Mesodermal cell (in vitro differentiated cells): ENCODE measurements around the gene RAP1GAP.

Experiments
- H3K27ac ChIP-seq: 2 replicates; pipeline ENCODE4 v1.7.0; 2013; ENCODE audit warnings: mild to moderate bottlenecking, low read depth, low read length, moderate library complexity; ENCODE audit not compliant: severe bottlenecking
- H3K36me3 ChIP-seq: 2 replicates; pipeline ENCODE4 v1.7.1; 2013; ENCODE audit warnings: mild to moderate bottlenecking, low read length, moderate library complexity; ENCODE audit not compliant: control insufficient read depth, insufficient read depth
- H3K4me1 ChIP-seq: one replicate; pipeline ENCODE4 v1.7.1; 2013; ENCODE audit warnings: mild to moderate bottlenecking, low read length; ENCODE audit not compliant: insufficient read depth, control insufficient read depth, poor library complexity, severe bottlenecking
- H3K4me3 ChIP-seq: 2 replicates; pipeline ENCODE4 v1.7.0; 2013; ENCODE audit warnings: low read length, control low read depth, mild to moderate bottlenecking; ENCODE audit not compliant: insufficient read depth, poor library complexity, severe bottlenecking; ENCODE audit errors: extremely low read depth
- H3K9me3 ChIP-seq: 2 replicates; pipeline ENCODE4 v1.7.1; 2013; ENCODE audit warnings: mild to moderate bottlenecking, low read length, moderate library complexity; ENCODE audit not compliant: control insufficient read depth
- WGBS, 2 experiments: methylation state at CpG; one replicate each; pipeline ENCODE4 v1.1.5; 2013; ENCODE audit warnings: missing lambda C conversion rate in 2 of 2; ENCODE audit not compliant: insufficient coverage in 2 of 2; 5-methylcytosine and 5-hydroxymethylcytosine counted together

Gene RAP1GAP

DNA sequence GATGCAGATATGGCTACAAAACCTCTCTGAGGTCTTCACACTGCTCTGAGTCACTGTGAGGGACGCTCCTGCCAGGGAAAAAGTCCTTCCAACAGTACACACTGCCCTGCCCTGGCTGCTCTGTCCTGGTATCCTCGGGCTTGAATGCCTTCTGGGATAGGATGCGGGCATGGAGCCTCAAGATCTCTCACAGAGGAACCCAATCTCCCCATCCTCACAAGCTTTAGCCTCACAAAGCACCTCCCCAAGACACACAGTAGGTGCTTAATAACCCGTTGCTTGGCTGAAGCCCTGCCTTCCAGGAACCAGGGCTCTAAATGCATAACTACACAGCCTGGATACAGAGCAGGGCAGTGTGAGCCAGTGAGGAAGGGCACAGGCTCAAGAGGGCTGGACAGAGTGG is 9.2 kb downstream of the RAP1GAP start:
- Histone ChIP-seq H3K27ac (no peak overlapping the region), H3K9me3 (no peaks in the 10 kb centered on the region), H3K36me3 (no peaks in the 10 kb centered on the region), H3K4me3 (no peak overlapping the region), H3K4me1 (no peaks in the 10 kb centered on the region)
- WGBS, 2 experiments = 25 to 57% methylated on average over 1 to 4 of the region's 4 CpGs

DNA sequence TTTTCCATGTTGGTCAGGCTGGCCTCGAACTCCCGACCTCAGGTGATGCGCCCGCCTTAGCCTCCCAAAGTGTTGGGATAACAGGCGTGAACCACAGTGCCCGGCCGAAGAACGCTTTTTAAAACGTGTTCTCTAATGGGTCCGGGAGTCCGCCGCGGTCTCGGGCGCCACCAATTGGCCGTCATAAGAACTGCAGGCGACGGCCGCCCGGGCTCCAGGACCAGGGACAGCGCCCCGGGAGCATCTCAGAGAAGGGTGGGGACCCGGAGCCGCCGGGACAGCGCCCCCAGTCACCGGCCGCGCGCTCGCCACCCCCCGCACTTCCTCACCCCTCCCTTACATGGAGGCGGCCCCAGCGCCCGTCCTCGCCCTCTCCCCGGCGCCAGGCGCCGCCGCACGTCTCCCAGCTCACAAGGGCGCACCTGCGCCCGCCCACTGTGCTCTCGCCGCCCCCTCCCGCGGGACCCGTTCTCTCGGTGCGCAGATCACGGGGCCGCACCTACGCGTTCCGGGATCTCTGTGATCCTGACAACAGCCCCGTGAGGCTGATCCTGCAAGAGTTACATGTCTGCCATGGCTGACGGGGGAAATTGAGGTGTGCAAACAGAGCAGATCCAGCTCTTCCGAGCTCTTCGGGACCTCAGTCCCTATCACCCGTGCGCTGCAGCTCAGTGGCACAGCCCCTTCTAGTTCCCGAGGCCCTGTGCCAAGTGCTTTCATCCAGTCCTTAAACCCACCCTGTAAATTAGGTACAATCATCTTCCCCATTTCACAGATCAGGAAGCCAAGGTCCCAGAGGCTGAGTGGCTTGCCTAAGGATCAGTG is 9.8 kb downstream of the RAP1GAP start:
- no peaks in the 10 kb centered on the region for H3K36me3 ChIP-seq
- H3K9me3 ChIP-seq = no peaks in the 10 kb centered on the region
- H3K4me3 ChIP-seq = no peak overlapping the region
- no peaks in the 10 kb centered on the region for H3K4me1 ChIP-seq
- 4 to 6% methylated on average over 30 to 62 of the region's 64 CpGs for WGBS, 2 experiments
- H3K27ac ChIP-seq = no peak overlapping the region

DNA sequence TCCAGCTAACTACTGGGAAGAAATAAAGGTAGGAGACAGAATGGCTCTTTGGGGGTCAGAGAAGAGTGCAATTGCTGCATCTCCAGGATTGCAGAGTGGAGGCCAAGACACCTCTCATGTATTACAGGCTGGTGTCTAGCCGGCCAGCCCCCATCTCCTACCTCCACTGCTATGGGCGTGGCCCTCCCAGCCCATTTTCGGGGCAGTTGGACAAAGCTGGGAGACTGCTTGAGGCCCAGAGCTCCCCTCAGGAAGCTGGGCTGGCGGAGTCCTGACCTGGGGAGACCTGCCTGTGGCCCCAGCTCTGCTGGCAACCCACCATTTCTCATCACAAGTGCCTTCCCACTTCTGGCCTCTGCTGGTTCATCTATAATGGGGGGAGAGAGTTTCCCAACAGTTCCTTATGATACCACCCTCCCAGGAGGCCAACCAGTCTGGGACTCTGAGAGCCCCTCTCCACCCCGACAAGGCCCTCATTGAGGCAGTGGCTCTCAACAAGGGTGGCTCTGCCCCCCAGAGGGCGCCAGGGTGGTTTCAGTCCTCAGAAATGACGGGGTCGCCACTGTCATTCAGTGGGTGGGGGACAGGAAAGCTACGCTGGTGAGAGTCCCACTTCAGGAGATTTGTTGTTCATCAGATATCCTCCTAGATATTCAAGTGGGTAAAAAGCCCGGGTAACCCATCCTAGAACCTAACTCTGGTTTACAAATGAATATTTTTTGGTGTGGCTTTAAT is 11.5 kb downstream of the RAP1GAP start:
- 63 to 80% methylated on average over 2 to 7 of the region's 10 CpGs for WGBS, 2 experiments

DNA sequence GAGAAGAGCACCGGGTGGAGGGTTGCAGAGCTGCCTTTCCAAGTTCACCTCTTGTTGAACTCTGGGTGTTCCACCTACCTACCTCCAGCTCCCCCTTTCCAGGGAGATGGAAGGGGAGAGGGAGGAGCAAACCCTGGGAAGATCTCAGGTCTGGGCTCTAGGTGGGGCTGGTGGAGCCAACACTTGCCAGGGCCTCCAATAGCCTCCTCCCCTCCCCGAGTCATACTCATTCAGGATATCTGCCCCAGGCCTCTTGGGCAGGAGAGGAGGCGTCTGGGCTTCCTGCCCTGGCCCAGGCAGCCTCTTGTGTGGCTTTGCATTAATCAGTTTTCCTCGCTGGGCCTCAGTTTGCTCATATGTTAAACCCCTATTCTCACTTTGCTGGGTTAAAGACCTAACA is 13.4 kb downstream of the RAP1GAP start:
- H3K27ac ChIP-seq = no peak overlapping the region
- 36 to 44% methylated on average over 3 of the region's 4 CpGs for WGBS, 2 experiments
- H3K36me3 ChIP-seq = no peaks in the 10 kb centered on the region
- no peaks in the 10 kb centered on the region for H3K4me1 ChIP-seq
- no peaks in the 10 kb centered on the region for H3K9me3 ChIP-seq
- H3K4me3 ChIP-seq = no peak overlapping the region

More for the DNA sequence above, 11.5 kb downstream of the RAP1GAP start:
- Histone ChIP-seq H3K27ac (no peak overlapping the region), H3K4me3 (no peak overlapping the region), H3K9me3 (no peaks in the 10 kb centered on the region), H3K4me1 (no peaks in the 10 kb centered on the region), H3K36me3 (no peaks in the 10 kb centered on the region)

DNA sequence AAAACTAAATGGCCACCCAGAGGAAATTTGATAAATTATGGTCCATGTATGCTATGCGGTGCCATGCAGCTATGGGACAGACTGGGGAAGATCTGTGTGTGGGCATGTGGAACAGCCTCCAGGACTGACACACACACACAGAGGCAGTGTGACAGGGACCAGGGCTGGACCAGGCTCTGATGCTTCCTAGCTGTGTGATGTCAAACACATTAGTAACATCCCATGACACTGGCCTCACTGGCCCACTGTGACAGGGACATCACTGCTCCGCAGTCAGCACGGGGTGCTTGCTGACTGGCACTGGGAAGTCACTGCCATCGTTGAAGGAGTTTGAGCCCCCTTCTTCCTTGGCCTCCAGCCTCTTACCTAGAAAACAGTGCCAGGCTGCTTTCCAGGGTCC is 13.9 kb downstream of the RAP1GAP start:
- no peaks in the 10 kb centered on the region for H3K4me1 ChIP-seq
- WGBS, 2 experiments = 83% methylated on average over 3 of the region's 4 CpGs
- H3K4me3 ChIP-seq = no peak overlapping the region
- H3K36me3 ChIP-seq = no peaks in the 10 kb centered on the region
- H3K9me3 ChIP-seq = no peaks in the 10 kb centered on the region
- H3K27ac ChIP-seq = no peak overlapping the region

DNA sequence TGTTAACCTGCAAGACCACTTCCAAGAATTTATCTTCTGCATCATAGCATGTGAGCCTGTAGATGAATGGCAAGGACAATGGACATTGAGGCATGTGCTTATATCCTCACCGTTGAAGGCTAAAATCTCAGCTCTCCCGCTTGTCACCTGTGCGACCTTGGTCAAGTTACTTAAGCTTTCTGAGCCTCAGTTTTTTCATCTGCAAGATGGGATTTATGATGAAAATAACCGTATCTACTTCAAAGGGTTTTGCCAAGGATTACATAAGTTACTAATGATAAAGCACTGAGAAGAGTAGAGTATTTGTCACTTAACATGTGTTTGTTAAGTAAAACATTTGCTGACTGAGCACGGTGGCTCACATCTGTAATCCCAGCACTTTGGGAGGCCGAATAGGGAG is 14.9 kb downstream of the RAP1GAP start:
- H3K9me3 ChIP-seq = no peaks in the 10 kb centered on the region
- H3K36me3 ChIP-seq = no peaks in the 10 kb centered on the region
- no peak overlapping the region for H3K27ac ChIP-seq
- no peaks in the 10 kb centered on the region for H3K4me1 ChIP-seq
- H3K4me3 ChIP-seq = no peak overlapping the region
- WGBS, 2 experiments = 86 to 93% methylated on average over 4 to 6 of the region's 6 CpGs

DNA sequence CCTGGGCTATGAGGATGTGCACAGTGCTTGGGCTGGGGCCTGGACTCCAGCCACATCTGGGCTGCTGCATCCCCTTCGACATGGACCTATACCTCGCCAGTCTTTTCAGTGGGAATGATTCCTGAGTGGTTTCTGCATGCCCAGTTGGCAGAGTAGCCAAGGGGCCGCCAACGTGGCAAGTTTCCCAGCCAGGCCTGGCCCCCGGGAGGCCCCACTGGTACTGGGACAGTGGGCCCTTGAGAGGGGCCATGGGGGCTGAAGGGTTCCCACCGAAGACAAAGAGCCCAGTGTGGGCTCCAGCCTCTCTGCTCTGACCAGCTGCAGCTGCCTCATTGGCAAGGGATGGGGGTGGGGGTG is 15.4 kb downstream of the RAP1GAP start:
- H3K36me3 ChIP-seq = no peaks in the 10 kb centered on the region
- 76 to 82% methylated on average over 5 to 6 of the region's 6 CpGs for WGBS, 2 experiments
- H3K9me3 ChIP-seq = no peaks in the 10 kb centered on the region
- no peak overlapping the region for H3K4me3 ChIP-seq
- H3K27ac ChIP-seq = no peak overlapping the region
- H3K4me1 ChIP-seq = no peaks in the 10 kb centered on the region

DNA sequence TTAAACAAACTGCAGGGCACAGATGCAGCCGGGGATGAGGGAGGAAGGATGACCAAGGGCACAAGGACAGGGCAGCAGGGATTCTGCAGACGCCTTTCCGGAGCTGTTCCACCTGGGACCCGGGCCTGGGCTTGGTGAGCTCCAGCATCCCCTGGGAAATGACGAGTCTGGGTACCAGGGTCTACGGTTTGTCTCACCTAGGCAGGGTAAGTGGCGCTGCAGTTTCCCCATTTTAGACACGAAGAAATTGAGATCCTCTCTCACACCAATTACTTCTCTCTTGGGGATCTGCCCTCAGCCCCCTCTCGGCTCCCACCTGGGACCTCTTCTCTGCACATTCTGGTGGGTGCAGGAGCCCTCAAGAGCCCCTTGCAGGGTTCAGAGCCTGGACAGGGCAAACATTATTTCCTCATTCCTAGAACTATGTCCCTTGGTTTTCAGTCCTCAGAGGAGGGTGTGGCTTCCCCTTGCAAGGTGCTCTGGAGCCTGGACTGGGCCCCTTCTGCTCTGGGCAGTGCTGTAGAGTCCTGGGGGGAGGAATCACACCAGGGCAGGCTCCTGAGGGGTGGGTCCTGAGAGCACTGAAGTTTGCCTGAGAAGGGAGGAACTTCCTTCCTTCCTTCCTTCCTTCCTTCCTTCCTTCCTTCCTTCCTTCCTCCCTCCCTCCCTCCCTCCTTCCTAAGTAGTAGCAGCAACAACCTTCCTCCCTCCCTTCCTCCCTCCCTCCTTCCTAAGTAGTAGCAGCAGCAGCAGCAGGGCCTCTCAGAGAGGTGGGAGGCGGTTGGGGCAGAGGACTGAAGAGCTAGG is 16.0 kb downstream of the RAP1GAP start:
- Histone ChIP-seq H3K36me3 (no peaks in the 10 kb centered on the region), H3K9me3 (no peaks in the 10 kb centered on the region), H3K27ac (no peak overlapping the region), H3K4me1 (no peaks in the 10 kb centered on the region), H3K4me3 (no peak overlapping the region)
- WGBS, 2 experiments = 77 to 86% methylated on average over 9 to 10 of the region's 10 CpGs

DNA sequence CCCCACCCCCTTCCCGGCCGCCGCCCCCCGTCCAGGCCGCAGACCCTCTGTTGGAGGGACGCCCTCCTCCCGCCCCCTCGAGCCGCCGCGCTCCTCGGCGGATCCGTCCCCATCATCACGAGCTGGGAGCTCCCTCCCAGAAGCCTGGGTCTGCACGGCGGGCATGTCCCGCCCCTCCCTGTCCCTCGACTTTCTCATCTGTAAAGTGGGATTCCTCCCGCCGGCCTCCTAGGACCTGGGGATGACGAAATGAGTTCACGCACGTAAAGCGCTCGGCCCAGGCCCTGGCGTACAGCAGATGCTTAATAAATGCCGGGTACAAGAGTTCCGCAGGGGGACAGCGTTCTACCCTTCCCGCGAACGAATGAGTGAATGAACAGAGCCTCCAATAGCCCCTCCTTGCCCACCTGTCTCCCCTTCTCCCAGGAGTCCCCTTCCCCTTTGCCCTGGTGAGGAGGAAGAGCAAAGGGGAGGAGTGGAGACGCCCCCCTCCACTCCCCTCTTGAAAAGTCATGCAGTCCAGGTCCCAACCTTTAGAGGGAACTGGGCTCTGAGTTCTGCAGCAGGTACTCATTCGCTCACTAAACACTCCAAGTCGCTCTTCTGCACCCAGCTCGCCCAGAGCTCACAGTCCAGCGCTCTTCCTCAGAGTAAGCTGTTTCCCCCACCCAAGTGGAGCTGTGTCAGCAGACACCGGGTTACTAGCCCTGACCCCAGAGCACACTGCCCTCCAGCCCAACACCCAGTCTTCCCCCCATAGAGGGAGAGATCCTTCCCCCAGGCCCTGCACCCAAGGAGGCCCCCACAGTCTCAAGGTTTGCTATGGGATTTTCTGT is 16.8 kb downstream of the RAP1GAP start:
- Histone ChIP-seq H3K36me3 (no peaks in the 10 kb centered on the region), H3K4me3 (no peak overlapping the region), H3K4me1 (no peaks in the 10 kb centered on the region), H3K27ac (no peak overlapping the region), H3K9me3 (no peaks in the 10 kb centered on the region)
- 22 to 44% methylated on average over 18 to 21 of the region's 39 CpGs for WGBS, 2 experiments
